ENCODE data around the gene NACC2.

The NACC2 gene

DNA sequence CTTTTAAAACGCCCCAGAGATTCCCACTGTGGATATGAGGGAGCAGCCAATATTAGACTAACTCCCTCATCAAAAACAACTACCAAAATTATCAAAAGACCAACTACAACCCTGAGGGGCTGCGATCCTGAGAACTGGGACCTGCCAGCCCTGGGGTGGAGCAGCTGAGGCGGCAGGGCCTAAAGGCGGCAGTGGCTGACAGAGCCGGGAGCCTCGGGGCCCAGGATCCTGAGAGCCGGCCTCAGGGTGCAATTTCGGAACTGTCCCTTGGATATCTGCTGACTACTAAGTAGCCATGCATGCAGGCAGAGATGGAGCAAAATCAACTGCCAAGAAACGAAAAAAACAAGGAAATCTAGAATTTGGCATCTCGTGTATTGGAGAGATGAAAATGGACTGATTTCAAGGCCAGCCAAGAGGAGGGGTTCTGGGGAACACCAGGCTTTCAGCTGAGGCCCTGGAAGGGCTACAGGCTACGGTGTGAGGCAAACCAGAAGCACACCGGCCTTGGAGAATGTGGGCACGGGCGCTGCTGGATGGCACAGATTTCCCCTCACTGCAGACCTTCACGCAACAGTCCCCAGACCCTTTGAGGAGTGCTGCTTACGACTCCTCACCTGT is 70.3 kb downstream of the NACC2 start:
- no peak for DNase-seq (ENCODE audit: low read depth)
- TF ChIP-seq CTCF (conservative IDR thresholded peaks at IDR 0.05; ENCODE audit: control insufficient read depth, insufficient read depth, low read depth, low read length) = no peak

GRCh38 chr9:136024286-136024685 is 70.8 kb downstream of the NACC2 start:
- TF ChIP-seq CTCF (conservative IDR thresholded peaks at IDR 0.05; ENCODE audit: control insufficient read depth, insufficient read depth, low read depth, low read length) = no peak
- DNase-seq (ENCODE audit: low read depth) = no peak
- H3K4me3 ChIP-seq (ENCODE audit: control insufficient read depth, low read depth, low read length) = no peak overlapping the region

More for the DNA sequence above, 70.3 kb downstream of the NACC2 start:
- no peak overlapping the region for H3K4me3 ChIP-seq (ENCODE audit: control insufficient read depth, low read depth, low read length)

GRCh38 chr9:136023410-136024225 is 71.5 kb downstream of the NACC2 start:
- peak; percentile 85 for DNase-seq (ENCODE audit: low read depth)
- TF ChIP-seq CTCF (conservative IDR thresholded peaks at IDR 0.05; ENCODE audit: control insufficient read depth, insufficient read depth, low read depth, low read length) = no peak
- no peak overlapping the region for H3K4me3 ChIP-seq (ENCODE audit: control insufficient read depth, low read depth, low read length)

DNA sequence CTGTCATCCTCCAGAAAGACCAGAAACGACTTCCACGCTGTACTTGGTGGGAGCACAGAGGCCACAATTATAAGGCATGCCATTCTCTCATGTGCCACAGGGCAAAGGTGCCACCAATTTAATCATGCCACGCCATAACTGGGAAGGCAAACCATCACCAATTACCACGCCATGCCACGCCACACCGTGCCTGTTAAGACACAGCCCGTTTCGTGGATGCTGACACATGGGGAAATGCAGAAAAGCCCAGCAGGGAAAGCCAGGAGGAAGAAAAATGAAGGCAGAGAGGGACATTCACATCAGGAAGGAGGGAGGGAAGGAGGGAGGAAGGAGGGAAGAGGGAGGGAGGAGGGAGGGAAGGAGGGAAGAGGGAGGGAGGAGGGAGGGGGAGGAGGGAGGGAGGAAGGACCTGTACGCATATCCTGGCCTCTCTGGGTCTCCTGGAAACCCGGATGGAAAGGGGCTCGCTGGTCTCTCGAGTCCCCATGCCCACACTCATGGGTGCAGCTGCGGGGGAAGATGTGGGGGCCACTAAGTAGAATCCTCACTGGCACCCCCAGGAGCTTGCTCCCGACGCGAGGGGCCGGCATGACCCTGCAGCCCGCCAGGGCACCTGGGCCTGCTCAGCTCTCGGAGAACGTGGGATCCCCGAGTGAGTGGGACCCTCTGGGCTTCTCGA is 72.2 kb downstream of the NACC2 start:
- TF ChIP-seq CTCF (conservative IDR thresholded peaks at IDR 0.05; ENCODE audit: control insufficient read depth, insufficient read depth, low read depth, low read length) = no peak
- no peak for DNase-seq (ENCODE audit: low read depth)
- no peak overlapping the region for H3K4me3 ChIP-seq (ENCODE audit: control insufficient read depth, low read depth, low read length)

DNA sequence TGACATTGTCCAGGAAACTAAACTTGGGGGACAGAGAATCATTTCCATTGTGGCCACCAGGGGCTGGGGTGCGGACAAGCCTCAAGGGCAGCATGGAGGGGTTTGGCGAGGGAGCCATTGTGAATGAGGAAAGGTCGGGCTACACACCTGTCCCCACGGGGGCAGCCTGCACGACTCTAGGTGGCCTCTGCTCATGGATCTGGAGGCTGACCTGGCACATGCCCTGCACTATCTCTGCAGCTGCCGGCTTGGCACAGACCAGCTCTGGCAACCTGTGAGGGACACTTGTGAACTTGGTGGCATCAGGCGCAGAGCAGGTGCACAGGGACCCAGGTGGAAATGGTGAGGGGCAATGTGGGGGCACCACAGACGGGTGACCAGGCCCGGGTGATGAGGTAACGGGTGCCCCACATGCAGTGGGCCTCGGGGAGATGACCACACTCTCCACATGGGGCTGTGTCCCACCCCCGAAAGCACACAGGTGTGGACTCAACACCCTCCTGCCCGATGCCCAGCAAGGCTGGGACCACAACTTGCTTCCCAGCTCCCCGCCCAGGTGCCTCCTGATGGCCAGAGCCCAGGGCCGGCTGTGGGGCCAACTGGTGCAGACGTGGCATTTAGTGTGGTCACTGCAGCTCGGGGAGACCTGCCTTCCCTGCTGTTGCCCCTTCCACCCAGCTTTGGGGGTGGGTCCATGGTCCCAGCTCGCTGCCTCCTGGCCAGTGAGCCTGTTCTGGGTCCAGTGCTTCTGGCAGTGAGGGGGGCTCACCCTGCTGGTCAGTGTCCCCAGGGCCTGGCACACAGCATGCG is 73.0 kb downstream of the NACC2 start:
- no peak overlapping the region for H3K4me3 ChIP-seq (ENCODE audit: control insufficient read depth, low read depth, low read length)
- TF ChIP-seq CTCF (conservative IDR thresholded peaks at IDR 0.05; ENCODE audit: control insufficient read depth, insufficient read depth, low read depth, low read length) = no peak
- DNase-seq (ENCODE audit: low read depth) = no peak

- no peak for DNase-seq (ENCODE audit: low read depth)
- no peak for TF ChIP-seq CTCF (conservative IDR thresholded peaks at IDR 0.05; ENCODE audit: control insufficient read depth, insufficient read depth, low read depth, low read length)
- no peak overlapping the region for H3K4me3 ChIP-seq (ENCODE audit: control insufficient read depth, low read depth, low read length)
Measured at GRCh38 chr9:136021171-136021871, 73.8 kb downstream of the NACC2 start.

Measured in fibroblast of mammary gland (primary cell).